Loucy (cell line): ENCODE results near the gene PRKAG3.

ENCODE experiments used
- CTCF ChIP-seq: fragments of 200-600 bp; sonication (generic); conservative IDR thresholded peaks from 2 replicates; pipeline ENCODE4 v1.5.1; 2014; ENCODE audit warnings: mild to moderate bottlenecking, antibody characterized with exemption, low read length
- EZH2phosphoT487 ChIP-seq: fragments of 200-600 bp; IDR thresholded peaks from 2 replicates; pipeline ENCODE4 v1.6.1; 2018; ENCODE audit warnings: antibody characterized with exemption, mild to moderate bottlenecking, moderate library complexity, borderline replicate concordance

- TF ChIP-seq CTCF = no peak
- TF ChIP-seq EZH2phosphoT487 = no peak
Observed at GRCh38 chr2:218878486-218878885, 46.9 kb upstream of the PRKAG3 start.
